ENCODE data around the gene ABTB2. TPM values are rescaled to one million over a fixed set of nuclear protein-coding genes. Genes with fewer than 3 reads are reported as not detected.

Gene ABTB2
- total and polyA plus RNA-seq, 7 donors = 1.3 to 12.9 (median 2.5) TPM

- no peak for DNase-seq
- H3K27ac ChIP-seq = no peak overlapping the region
- H3K9me3 ChIP-seq = no peaks in the 10 kb centered on the region
- intact Hi-C loops (cut with DNase I) = no loop called here
- H3K36me3 ChIP-seq = no peaks in the 10 kb centered on the region
- 92 to 97% methylated on average over 4 of the region's 4 CpGs for WGBS, 2 donors
- peaks cover 0 to 18% (median 3%) of the 10 kb centered on the region in 4 donors for H3K4me1 ChIP-seq
- no peaks in the 10 kb centered on the region for H3K27me3 ChIP-seq
- no peak for TF ChIP-seq EP300 (IDR thresholded peaks at IDR 0.05)
- no peak for TF ChIP-seq POLR2AphosphoS5 (IDR thresholded peaks at IDR 0.05)
- no peak for TF ChIP-seq POLR2A (IDR thresholded peaks at IDR 0.05)
- TF ChIP-seq, protein P1, sequence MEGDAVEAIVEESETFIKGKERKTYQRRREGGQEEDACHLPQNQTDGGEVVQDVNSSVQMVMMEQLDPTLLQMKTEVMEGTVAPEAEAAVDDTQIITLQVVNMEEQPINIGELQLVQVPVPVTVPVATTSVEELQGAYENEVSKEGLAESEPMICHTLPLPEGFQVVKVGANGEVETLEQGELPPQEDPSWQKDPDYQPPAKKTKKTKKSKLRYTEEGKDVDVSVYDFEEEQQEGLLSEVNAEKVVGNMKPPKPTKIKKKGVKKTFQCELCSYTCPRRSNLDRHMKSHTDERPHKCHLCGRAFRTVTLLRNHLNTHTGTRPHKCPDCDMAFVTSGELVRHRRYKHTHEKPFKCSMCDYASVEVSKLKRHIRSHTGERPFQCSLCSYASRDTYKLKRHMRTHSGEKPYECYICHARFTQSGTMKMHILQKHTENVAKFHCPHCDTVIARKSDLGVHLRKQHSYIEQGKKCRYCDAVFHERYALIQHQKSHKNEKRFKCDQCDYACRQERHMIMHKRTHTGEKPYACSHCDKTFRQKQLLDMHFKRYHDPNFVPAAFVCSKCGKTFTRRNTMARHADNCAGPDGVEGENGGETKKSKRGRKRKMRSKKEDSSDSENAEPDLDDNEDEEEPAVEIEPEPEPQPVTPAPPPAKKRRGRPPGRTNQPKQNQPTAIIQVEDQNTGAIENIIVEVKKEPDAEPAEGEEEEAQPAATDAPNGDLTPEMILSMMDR (IDR thresholded peaks at IDR 0.05) = no peak
- H3K4me3 ChIP-seq = no peak overlapping the region
Measured at GRCh38 chr11:34277171-34277570, 80.6 kb downstream of the ABTB2 start.

DNA sequence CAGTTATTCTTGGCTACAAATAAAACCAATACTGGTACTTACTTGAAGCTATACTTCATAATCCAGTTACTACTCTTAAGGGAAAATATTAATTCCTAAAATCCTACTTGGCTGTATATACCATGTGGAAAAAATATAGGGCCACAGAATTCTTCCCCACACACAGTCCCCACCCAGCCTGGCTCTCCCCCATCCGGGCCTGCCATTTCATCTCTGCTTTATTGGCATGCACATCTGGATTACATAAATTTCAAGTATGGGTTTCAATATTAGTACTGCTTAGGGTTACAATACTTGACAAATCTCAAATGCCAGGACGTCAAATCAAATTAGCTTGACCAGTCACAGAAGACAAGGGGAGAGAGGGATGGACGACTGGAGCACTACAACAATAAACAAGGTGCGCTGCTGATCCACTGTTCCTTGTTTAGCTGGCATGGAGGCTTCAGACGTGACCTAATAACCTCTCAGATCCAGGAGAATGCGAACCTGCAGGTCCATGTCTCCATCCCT, 81.4 kb downstream of the ABTB2 start:
- Histone ChIP-seq H3K27ac (no peak overlapping the region), H3K36me3 (no peaks in the 10 kb centered on the region), H3K4me1 (peaks cover 0 to 18% (median 3%) of the 10 kb centered on the region in 4 donors), H3K27me3 (no peaks in the 10 kb centered on the region), H3K4me3 (no peak overlapping the region), H3K9me3 (no peaks in the 10 kb centered on the region)
- no peak for TF ChIP-seq POLR2A (IDR thresholded peaks at IDR 0.05)
- no peak for TF ChIP-seq EP300 (IDR thresholded peaks at IDR 0.05)
- TF ChIP-seq, protein P1 (IDR thresholded peaks at IDR 0.05) = no peak
- no peak for TF ChIP-seq POLR2AphosphoS5 (IDR thresholded peaks at IDR 0.05)
- 83 to 87% methylated on average over 6 of the region's 6 CpGs for WGBS, 2 donors
- intact Hi-C loops (cut with DNase I) = no loop called here
- no peak for DNase-seq

DNA sequence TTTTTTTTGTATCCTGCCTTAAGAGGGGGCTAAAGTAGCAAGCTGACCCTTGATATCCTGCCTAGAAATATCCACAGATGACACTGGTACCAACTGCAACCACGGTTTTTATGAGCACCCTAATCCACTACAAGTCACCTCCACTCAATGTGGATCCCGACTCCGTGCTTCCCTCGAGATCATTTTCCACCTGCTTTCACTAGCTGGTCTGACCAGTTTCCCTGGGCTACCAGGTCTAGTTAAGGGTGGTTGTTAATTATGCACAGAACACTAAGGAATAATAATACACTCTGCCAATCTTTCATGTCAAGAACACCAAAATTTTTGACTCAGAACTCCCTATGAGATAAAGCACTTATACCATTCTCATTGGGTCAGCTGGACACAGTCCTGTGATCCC, 82.3 kb downstream of the ABTB2 start:
- intact Hi-C loops (cut with DNase I) = no loop called here
- 73 to 91% methylated on average over 4 of the region's 4 CpGs for WGBS, 2 donors

GRCh38 chr11:34274712-34275398, 83.0 kb downstream of the ABTB2 start:
- H3K27ac ChIP-seq = peak overlapping the region; percentile 28 to 68 (median 60)
- TF ChIP-seq, protein P1 (IDR thresholded peaks at IDR 0.05) = no peak
- TF ChIP-seq EP300 (IDR thresholded peaks at IDR 0.05) (peak in 1 of 4 donors; percentile 12), POLR2A (IDR thresholded peaks at IDR 0.05) (no peak), POLR2AphosphoS5 (IDR thresholded peaks at IDR 0.05) (peak; percentile 29 to 66 (median 46))

More for the DNA sequence above, 82.3 kb downstream of the ABTB2 start:
- no peaks in the 10 kb centered on the region for H3K27me3 ChIP-seq
- no peak overlapping the region for H3K4me3 ChIP-seq
- DNase-seq = no peak
- peaks cover 0 to 18% (median 3%) of the 10 kb centered on the region in 4 donors for H3K4me1 ChIP-seq
- no peaks in the 10 kb centered on the region for H3K9me3 ChIP-seq
- H3K27ac ChIP-seq = peak overlapping the region; percentile 28 to 68 (median 60)
- H3K36me3 ChIP-seq = no peaks in the 10 kb centered on the region
- TF ChIP-seq, protein P1 (IDR thresholded peaks at IDR 0.05) = no peak
- TF ChIP-seq POLR2A (IDR thresholded peaks at IDR 0.05) (no peak), POLR2AphosphoS5 (IDR thresholded peaks at IDR 0.05) (no peak), EP300 (IDR thresholded peaks at IDR 0.05) (no peak)

More at GRCh38 chr11:34274712-34275398, 83.0 kb downstream of the ABTB2 start:
- Histone ChIP-seq H3K4me3 (no peak overlapping the region), H3K36me3 (no peaks in the 10 kb centered on the region), H3K4me1 (peaks cover 0 to 18% (median 3%) of the 10 kb centered on the region in 4 donors), H3K9me3 (no peaks in the 10 kb centered on the region), H3K27me3 (no peaks in the 10 kb centered on the region)
- peak; percentile 96 for DNase-seq
- WGBS, 2 donors = 63 to 68% methylated on average over 11 of the region's 11 CpGs
- intact Hi-C loops (cut with DNase I) = loop anchor here (5.0 kb wide), 1 partner anchor 82 kb away; the partner anchor contains the start of gene ABTB2
